Neural cell (in vitro differentiated cells): Measurements from ENCODE around the gene LARGE1. TPM values are rescaled to one million over a fixed set of nuclear protein-coding genes. Genes with fewer than 3 reads are reported as not detected.

ENCODE experiments used
- H2AFZ ChIP-seq: fragments of 200-600, 300-800 bp; sonication (generic), shearing (Covaris generic); 2 replicates; pipeline ENCODE4 v1.6.0; 2014; ENCODE audit warnings: low read depth, mild to moderate bottlenecking, antibody characterized with exemption, low read length, moderate library complexity
- H3F3A ChIP-seq: fragments of 200-600 bp; shearing (Covaris generic); 2 replicates; pipeline ENCODE4 v1.6.1; 2016; ENCODE audit warnings: mild to moderate bottlenecking, moderate library complexity, mixed read lengths, antibody characterized with exemption, low read length; ENCODE audit not compliant: insufficient read depth, poor library complexity, severe bottlenecking
- H3K27ac ChIP-seq: fragments of 200-600, 300-800 bp; sonication (generic), shearing (Covaris generic); 2 replicates; pipeline ENCODE4 v1.5.1; 2014; ENCODE audit warnings: mild to moderate bottlenecking, low read length, moderate library complexity
- H3K27me3 ChIP-seq: fragments of 300-800, 200-600 bp; sonication (generic), shearing (Covaris generic); 2 replicates; pipeline ENCODE4 v1.6.0; 2014; ENCODE audit warnings: mild to moderate bottlenecking, low read depth, low read length, moderate library complexity; ENCODE audit not compliant: insufficient read depth
- H3K36me3 ChIP-seq: fragments of 300-800, 200-600 bp; sonication (generic), shearing (Covaris generic); 2 replicates; pipeline ENCODE4 v1.5.1; 2014; ENCODE audit warnings: mild to moderate bottlenecking, antibody characterized with exemption, low read length, moderate library complexity; ENCODE audit not compliant: insufficient read depth
- H3K4me2 ChIP-seq: fragments of 300-800, 200-600 bp; sonication (generic), shearing (Covaris generic); 2 replicates; pipeline ENCODE4 v1.6.0; 2014; ENCODE audit warnings: mild to moderate bottlenecking, low read length
- H3K4me3 ChIP-seq: fragments of 300-800, 200-600 bp; sonication (generic), shearing (Covaris generic); 2 replicates; pipeline ENCODE4 v1.5.1; 2014; ENCODE audit warnings: mild to moderate bottlenecking, low read length, moderate library complexity
- H3K79me2 ChIP-seq: fragments of 200-600 bp; shearing (Covaris generic); replicated peaks from 2 replicates; pipeline ENCODE4 v1.6.0; 2014; ENCODE audit warnings: mild to moderate bottlenecking, low read length, moderate library complexity; ENCODE audit not compliant: insufficient read depth
- H3K9ac ChIP-seq: fragments of 300-800, 200-600 bp; sonication (generic), shearing (Covaris generic); 2 replicates; pipeline ENCODE4 v1.6.1; 2016; ENCODE audit warnings: mild to moderate bottlenecking, low read length, mixed read lengths
- H3K9me2 ChIP-seq: fragments of 200-600 bp; shearing (Covaris generic); 2 replicates; pipeline ENCODE4 v1.6.1; 2016; ENCODE audit warnings: mild to moderate bottlenecking, low read length, mixed read lengths; ENCODE audit not compliant: insufficient read depth
- H3K9me3 ChIP-seq: fragments of 200-600, 300-800 bp; sonication (generic), shearing (Covaris generic); 2 replicates; pipeline ENCODE4 v1.6.1; 2016; ENCODE audit warnings: mild to moderate bottlenecking, mixed run types, low read length, moderate library complexity, mixed read lengths
- H4K20me1 ChIP-seq: fragments of 200-600 bp; shearing (Covaris generic); 2 replicates; pipeline ENCODE4 v1.6.1; 2016; ENCODE audit warnings: mild to moderate bottlenecking, mixed run types; ENCODE audit not compliant: insufficient read depth
- EP300 ChIP-seq: fragments of 450-650 bp; conservative IDR thresholded peaks from 2 replicates; pipeline ENCODE4 v1.6.1; 2014; ENCODE audit warnings: antibody characterized with exemption, mild to moderate bottlenecking, moderate library complexity; ENCODE audit not compliant: poor library complexity, severe bottlenecking
- EZH2 ChIP-seq: fragments of 200-600, 300-800 bp; shearing (Covaris generic), sonication (generic); IDR thresholded peaks from 2 replicates; pipeline ENCODE4 v1.6.1; 2014; ENCODE audit warnings: antibody characterized with exemption, low read length, borderline replicate concordance, mild to moderate bottlenecking; ENCODE audit not compliant: insufficient read depth, poor library complexity, severe bottlenecking
- MXI1 ChIP-seq: fragments of 450-650 bp; conservative IDR thresholded peaks from 2 replicates; pipeline ENCODE4 v1.6.1; 2014; ENCODE audit warnings: antibody characterized with exemption, mild to moderate bottlenecking; ENCODE audit not compliant: poor library complexity, severe bottlenecking
- POLR2AphosphoS5 ChIP-seq: IDR thresholded peaks from 2 replicates; pipeline ENCODE4 v1.6.1; 2012
- RAD21 ChIP-seq: fragments of 450-650 bp; conservative IDR thresholded peaks from 2 replicates; pipeline ENCODE4 v1.6.1; 2014; ENCODE audit warnings: antibody characterized with exemption, mild to moderate bottlenecking, moderate library complexity
- SMC3 ChIP-seq: fragments of 450-650 bp; conservative IDR thresholded peaks from 2 replicates; pipeline ENCODE4 v1.6.1; 2014; ENCODE audit warnings: antibody characterized with exemption, mild to moderate bottlenecking, moderate library complexity; ENCODE audit not compliant: poor library complexity
- TAF1 ChIP-seq: IDR thresholded peaks from 2 replicates; pipeline ENCODE4 v1.6.1; 2012; ENCODE audit warnings: low read depth
- polyA plus RNA-seq: library from polyadenylated mRNA; depleted of rRNA; stranded (reverse); fragments of >200 nt; gene quantifications from 2 replicates; pipeline ENCODE4 v1.2.3, GENCODE V29; 2014
- TF ChIP-seq, protein P1 (sequence below): IDR thresholded peaks from 2 replicates; pipeline ENCODE4 v1.6.1; 2012; ENCODE audit warnings: borderline replicate concordance
- TF ChIP-seq, protein P2 (sequence below): fragments of 450-650 bp; IDR thresholded peaks from 2 replicates; pipeline ENCODE4 v1.5.1; 2014; ENCODE audit warnings: antibody characterized with exemption, mild to moderate bottlenecking, moderate library complexity; ENCODE audit not compliant: poor library complexity, severe bottlenecking

Gene LARGE1
- polyA plus RNA-seq, 1 donor from 2014 or later, result 27.5 TPM

DNA sequence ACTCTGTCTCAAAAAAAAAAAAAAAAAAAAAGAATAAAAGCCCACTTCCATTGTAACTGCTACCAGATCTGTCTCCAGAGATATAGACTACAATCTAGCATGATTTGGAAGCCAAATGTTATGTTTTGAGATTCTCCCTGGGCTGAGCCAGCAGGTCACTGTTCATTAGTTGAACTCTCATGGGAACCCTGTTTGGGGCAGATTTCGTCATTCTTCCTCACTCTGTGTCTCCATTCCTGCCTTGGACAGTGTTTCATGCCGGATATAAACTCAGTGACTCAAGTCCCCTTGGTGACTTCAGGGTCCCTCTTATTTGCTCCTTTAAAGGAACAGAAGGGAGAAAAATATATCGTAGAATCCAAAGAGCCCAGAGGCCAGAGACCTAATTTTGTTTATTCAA is 378.1 kb downstream of the LARGE1 start:
- Histone ChIP-seq H2AFZ (no peak overlapping the region), H3F3A (no peaks in the 10 kb centered on the region), H3K4me2 (no peak overlapping the region), H3K4me3 (no peak overlapping the region), H3K9me3 (no peaks in the 10 kb centered on the region), H3K27me3 (no peaks in the 10 kb centered on the region), H3K36me3 (no peaks in the 10 kb centered on the region), H3K79me2 (no peaks in the 10 kb centered on the region), H3K9me2 (no peaks in the 10 kb centered on the region), H4K20me1 (no peaks in the 10 kb centered on the region), H3K9ac (no peak overlapping the region), H3K27ac (no peak overlapping the region)
- no peak for TF ChIP-seq SMC3
- no peak for TF ChIP-seq MXI1
- no peak for TF ChIP-seq POLR2AphosphoS5

- H3K4me2 ChIP-seq, result no peak overlapping the region
- no peaks in the 10 kb centered on the region for H4K20me1 ChIP-seq
- no peak overlapping the region for H3K27ac ChIP-seq
- H3K9ac ChIP-seq, result no peak overlapping the region
- H3K4me3 ChIP-seq, result no peak overlapping the region
- TF ChIP-seq TAF1 (no peak), EP300 (no peak), EZH2 (no peak), RAD21 (no peak), POLR2AphosphoS5 (no peak), MXI1 (no peak), SMC3 (no peak)
- TF ChIP-seq, protein P1, sequence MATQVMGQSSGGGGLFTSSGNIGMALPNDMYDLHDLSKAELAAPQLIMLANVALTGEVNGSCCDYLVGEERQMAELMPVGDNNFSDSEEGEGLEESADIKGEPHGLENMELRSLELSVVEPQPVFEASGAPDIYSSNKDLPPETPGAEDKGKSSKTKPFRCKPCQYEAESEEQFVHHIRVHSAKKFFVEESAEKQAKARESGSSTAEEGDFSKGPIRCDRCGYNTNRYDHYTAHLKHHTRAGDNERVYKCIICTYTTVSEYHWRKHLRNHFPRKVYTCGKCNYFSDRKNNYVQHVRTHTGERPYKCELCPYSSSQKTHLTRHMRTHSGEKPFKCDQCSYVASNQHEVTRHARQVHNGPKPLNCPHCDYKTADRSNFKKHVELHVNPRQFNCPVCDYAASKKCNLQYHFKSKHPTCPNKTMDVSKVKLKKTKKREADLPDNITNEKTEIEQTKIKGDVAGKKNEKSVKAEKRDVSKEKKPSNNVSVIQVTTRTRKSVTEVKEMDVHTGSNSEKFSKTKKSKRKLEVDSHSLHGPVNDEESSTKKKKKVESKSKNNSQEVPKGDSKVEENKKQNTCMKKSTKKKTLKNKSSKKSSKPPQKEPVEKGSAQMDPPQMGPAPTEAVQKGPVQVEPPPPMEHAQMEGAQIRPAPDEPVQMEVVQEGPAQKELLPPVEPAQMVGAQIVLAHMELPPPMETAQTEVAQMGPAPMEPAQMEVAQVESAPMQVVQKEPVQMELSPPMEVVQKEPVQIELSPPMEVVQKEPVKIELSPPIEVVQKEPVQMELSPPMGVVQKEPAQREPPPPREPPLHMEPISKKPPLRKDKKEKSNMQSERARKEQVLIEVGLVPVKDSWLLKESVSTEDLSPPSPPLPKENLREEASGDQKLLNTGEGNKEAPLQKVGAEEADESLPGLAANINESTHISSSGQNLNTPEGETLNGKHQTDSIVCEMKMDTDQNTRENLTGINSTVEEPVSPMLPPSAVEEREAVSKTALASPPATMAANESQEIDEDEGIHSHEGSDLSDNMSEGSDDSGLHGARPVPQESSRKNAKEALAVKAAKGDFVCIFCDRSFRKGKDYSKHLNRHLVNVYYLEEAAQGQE, result no peak
- TF ChIP-seq, protein P2, sequence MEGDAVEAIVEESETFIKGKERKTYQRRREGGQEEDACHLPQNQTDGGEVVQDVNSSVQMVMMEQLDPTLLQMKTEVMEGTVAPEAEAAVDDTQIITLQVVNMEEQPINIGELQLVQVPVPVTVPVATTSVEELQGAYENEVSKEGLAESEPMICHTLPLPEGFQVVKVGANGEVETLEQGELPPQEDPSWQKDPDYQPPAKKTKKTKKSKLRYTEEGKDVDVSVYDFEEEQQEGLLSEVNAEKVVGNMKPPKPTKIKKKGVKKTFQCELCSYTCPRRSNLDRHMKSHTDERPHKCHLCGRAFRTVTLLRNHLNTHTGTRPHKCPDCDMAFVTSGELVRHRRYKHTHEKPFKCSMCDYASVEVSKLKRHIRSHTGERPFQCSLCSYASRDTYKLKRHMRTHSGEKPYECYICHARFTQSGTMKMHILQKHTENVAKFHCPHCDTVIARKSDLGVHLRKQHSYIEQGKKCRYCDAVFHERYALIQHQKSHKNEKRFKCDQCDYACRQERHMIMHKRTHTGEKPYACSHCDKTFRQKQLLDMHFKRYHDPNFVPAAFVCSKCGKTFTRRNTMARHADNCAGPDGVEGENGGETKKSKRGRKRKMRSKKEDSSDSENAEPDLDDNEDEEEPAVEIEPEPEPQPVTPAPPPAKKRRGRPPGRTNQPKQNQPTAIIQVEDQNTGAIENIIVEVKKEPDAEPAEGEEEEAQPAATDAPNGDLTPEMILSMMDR, result no peak
- H3K9me2 ChIP-seq, result no peaks in the 10 kb centered on the region
- no peaks in the 10 kb centered on the region for H3K36me3 ChIP-seq
- no peaks in the 10 kb centered on the region for H3F3A ChIP-seq
- no peak overlapping the region for H2AFZ ChIP-seq
- no peaks in the 10 kb centered on the region for H3K9me3 ChIP-seq
- H3K27me3 ChIP-seq, result no peaks in the 10 kb centered on the region
- no peaks in the 10 kb centered on the region for H3K79me2 ChIP-seq
Observed at GRCh38 chr22:33539902-33540751, 380.1 kb downstream of the LARGE1 start.
